Embryonic facial prominence (tissue), 1 donor: ENCODE measurements around the gene CDH13.

Source experiments
- DNase-seq: peaks from one replicate; pipeline ENCODE4 v3.0.0-alpha.2; 2016; ENCODE audit errors: extremely low spot score

The CDH13 gene

GRCh38 chr16:82741073-82741615 is 114.4 kb downstream of the CDH13 start:
- DNase-seq = no peak

DNA sequence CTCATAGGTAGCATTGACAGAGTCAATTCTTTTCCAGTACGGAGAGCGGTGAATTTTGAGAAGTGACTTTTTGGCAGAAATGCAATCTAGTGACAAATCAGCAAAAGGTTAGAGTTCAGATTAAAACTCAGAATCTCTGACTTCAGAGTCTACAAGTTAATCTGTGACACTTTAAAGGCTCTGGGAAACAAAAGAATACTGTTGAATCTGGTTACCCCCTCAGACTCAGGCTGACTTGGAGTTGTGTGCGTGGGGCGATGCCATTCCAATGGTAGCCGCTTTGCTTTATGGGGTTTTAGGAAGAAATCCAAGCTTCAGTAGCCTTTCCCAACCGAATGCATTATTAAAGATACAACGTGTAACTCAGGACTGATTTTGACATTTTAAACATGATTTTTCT is 118.2 kb downstream of the CDH13 start:
- no peak for DNase-seq

DNA sequence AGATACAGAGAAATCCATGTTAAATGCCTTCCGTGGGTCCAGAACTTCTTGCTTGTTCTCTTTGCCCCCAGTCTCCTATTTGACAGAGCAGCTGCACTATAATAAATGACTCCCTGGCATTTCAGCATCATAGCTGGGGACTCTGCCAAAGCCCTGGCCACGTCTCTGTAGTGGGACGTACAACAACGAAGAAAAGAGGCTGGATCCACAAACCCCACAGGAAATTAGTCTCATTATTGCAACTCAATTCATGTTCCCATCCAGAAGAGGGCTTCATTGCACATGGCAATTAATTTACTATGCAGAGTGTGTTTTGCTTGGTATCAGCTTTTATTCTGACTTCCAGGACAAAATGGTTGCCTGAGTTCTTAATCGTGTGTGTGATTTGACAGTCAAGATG is 121.3 kb downstream of the CDH13 start:
- no peak for DNase-seq

- DNase-seq = no peak
These were observed 123.3 kb downstream of the CDH13 start for GRCh38 chr16:82750068-82750467.

- DNase-seq = no peak
These were observed 124.3 kb downstream of the CDH13 start for GRCh38 chr16:82751020-82751419.

GRCh38 chr16:82752172-82752571 is 125.4 kb downstream of the CDH13 start:
- no peak for DNase-seq

DNA sequence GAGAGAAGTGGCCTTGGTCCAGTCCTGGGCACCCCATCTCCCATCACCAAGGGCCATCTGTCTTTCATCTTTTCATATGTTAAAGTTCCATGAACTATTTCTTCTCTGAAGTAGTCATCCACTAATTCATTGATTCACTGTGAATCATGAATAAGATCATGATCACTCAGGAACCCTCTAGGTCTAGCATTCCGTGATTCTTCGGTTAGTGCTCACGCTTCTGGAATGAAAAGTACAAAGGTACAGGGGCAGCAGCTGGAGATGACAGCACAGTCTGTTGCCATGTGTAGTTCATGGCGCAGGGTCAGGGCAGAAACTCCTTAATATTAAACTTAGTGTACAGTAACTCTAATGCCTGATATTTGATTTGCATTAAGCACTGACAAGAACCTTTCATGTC is 127.1 kb downstream of the CDH13 start:
- no peak for DNase-seq

GRCh38 chr16:82754716-82755513 is 128.1 kb downstream of the CDH13 start:
- DNase-seq = no peak

- DNase-seq = no peak
These were observed 129.0 kb downstream of the CDH13 start for GRCh38 chr16:82755570-82756282.

GRCh38 chr16:82756283-82756599 is 129.5 kb downstream of the CDH13 start:
- no peak for DNase-seq

DNA sequence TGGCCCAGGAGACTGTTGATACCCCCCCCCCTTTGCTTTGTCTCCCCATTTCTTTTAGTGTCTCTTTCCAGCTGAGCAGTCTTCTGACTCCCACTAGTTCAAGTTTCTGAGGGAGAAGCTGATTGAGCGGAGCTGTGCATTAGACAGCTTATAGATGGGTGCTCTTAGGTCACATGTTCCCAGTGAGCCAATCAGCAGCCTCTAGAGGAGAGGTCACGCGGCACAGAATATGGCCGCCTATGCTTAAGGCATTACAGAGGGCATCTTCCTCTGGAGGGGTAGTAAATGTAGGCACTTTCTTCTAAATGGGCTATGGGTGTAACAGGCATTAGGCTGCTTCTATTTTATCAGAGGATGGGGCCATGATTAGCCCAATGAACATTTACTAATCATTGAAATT is 131.6 kb downstream of the CDH13 start:
- DNase-seq = no peak

DNA sequence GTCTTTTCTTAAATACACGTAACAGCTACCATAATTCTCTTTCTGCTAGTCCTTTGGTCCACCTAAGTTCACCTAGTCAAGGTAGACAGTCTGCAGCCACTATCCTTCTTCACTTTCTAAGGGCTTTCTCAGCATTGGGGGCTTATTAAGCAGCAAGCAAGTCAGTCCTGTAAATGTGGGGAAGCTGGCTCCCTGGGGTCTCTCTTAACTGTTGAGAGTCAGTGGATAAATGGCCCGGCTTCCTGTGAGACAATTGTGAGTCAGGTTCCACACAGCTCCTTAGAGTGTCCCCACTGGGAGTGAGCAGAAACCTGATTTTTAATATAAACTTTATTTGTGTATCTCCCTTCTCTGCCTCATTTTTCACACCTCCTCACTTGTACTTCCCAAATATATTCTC is 132.1 kb downstream of the CDH13 start:
- DNase-seq = no peak

- no peak for DNase-seq
These were observed 134.5 kb downstream of the CDH13 start for GRCh38 chr16:82761236-82761635.

DNA sequence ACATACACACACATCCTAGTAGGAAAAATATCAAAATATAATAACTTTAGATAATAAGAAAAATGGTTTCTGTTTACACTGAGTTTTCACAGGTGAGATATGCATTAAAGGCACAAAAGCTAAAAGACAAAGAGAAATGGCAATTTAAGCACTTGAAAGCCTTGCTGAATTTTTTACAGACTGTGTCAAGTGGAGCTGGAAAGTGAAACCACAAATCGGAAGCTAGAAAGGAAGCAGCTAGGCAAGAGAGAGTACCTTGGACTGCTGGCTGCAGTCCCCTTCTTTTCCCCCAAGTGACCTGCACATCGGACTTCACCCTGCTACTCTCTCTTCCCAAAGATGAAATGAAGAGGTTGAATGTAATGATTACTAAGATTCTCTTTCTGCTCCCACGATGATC is 135.1 kb downstream of the CDH13 start:
- DNase-seq = no peak

GRCh38 chr16:82763371-82763770 is 136.6 kb downstream of the CDH13 start:
- no peak for DNase-seq

DNA sequence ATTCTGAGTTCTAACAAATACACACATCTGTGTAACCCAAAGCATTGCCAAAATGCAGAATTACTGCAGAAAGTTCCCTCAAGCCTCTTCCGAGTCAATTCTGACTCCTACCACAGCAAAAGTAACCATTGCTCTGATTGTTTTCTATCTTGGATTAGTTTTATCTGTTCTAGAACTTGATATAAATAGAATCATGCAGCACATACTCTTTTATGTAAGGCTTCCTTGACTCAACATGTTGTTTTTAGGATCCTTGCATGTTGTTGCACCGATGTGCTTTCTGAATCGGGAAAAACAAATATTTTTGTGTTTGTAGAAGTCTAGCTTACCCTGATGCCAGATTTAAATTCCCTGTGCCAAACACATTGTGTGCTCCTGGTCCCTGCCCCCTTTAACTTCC is 140.4 kb downstream of the CDH13 start:
- no peak for DNase-seq

GRCh38 chr16:82767808-82768207 is 141.0 kb downstream of the CDH13 start:
- no peak for DNase-seq

DNA sequence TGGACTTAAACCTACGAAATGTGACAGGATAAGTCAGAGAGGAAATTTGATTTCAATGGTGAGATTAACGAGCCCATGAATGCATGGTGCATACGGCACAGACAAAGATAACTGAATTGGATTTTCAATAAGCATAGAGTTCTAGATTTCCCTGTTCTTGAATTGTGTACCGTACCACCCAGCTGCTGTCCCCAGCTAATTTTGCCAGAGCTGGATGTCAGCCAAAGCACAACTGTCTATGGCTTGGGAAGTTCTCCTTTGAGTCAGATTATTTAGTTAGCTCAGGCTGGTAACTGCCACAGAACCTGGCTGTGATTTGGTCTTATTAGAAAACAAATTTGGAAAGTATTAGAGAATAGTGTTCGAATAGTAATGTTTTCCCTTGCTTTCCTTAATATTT is 143.1 kb downstream of the CDH13 start:
- DNase-seq = no peak

DNA sequence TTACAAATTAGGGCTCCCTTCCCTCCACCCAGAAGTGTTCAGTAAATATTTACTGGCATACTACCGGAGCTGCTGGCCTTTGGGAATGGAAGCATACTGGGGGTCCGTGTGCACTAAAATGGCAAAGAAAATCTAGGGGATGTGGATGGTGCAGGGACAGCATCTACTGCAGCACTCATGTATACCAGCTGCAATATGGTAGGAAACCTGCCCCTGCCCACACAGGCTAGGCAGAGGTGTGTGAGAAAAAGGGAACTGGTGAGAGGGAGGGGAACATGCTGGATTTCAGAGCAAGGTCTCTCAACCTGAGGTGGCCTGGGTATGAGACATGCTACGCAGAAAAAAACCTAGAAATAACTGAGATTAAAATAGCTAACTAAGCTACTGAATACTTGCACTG is 145.4 kb downstream of the CDH13 start:
- DNase-seq = no peak

DNA sequence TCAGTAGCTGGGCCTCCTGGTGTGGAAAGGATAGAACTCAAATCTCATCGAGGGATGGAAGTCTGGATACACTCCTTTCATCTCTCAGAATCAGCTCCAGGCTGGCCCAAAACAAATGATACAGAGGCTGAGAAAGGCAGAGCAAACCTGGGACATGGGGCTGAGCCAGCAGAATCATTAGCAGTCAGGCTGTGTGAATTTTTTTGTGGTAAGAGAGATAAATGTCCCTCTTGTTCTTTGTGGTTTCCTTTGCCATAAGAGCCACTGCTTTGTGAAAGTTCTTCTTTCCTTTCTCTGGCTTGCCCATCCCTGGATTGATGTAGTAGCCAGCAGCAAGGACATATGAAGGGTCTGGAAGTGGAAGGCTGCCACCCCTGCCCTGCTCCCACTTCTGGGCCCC is 146.2 kb downstream of the CDH13 start:
- DNase-seq = no peak

GRCh38 chr16:82776470-82777146 is 149.8 kb downstream of the CDH13 start:
- no peak for DNase-seq

- DNase-seq = no peak
These were observed 156.0 kb downstream of the CDH13 start for GRCh38 chr16:82782715-82783251.
